Endothelial cell of umbilical vein (primary cell): Measurements from ENCODE around the gene ERICH6B.

Source experiments
- CTCF ChIP-seq, 2 donors: IDR thresholded peaks; 1 replicate in 1 of 2; 2 replicates in 1 of 2; pipeline ENCODE4 v1.5.1; 2011; ENCODE audit warnings: low read length in 2 of 2, mild to moderate bottlenecking in 2 of 2, moderate library complexity in 2 of 2, control low read depth in 1 of 2, inconsistent platforms in 1 of 2, low read depth in 1 of 2; ENCODE audit not compliant: insufficient read depth in 1 of 2; ENCODE audit errors: extremely low read depth in 1 of 2
- EZH2 ChIP-seq: IDR thresholded peaks from 2 replicates; pipeline ENCODE4 v1.6.1; 2012; ENCODE audit warnings: borderline replicate concordance, low read depth, mild to moderate bottlenecking, moderate library complexity, low read length, inconsistent platforms; ENCODE audit not compliant: severe bottlenecking
- JUN ChIP-seq: IDR thresholded peaks from 2 replicates; pipeline ENCODE4 v1.6.1; 2011; ENCODE audit warnings: borderline replicate concordance, low read depth; ENCODE audit not compliant: insufficient read length, insufficient read depth
- MAX ChIP-seq: IDR thresholded peaks from 2 replicates; pipeline ENCODE4 v1.6.1; 2011; ENCODE audit not compliant: insufficient read depth, insufficient read length
- MYC ChIP-seq: IDR thresholded peaks from one replicate; pipeline ENCODE4 v1.6.1; 2011; ENCODE audit warnings: mild to moderate bottlenecking, low read depth, low read length
- POLR2A ChIP-seq: IDR thresholded peaks from 2 replicates; pipeline ENCODE4 v1.6.1; 2012; ENCODE audit warnings: low read depth, mild to moderate bottlenecking, control low read depth, low read length
- POLR2AphosphoS5 ChIP-seq: IDR thresholded peaks from 2 replicates; pipeline ENCODE4 v1.6.1; 2012; ENCODE audit warnings: low read depth, mild to moderate bottlenecking, control low read depth, low read length, moderate library complexity; ENCODE audit not compliant: insufficient read depth

GRCh38 chr13:45522571-45522970, 93.0 kb downstream of the ERICH6B start:
- TF ChIP-seq CTCF (IDR thresholded peaks at IDR 0.05; ENCODE audit: extremely low read depth in 1 of 2, insufficient read depth in 1 of 2, low read depth in 1 of 2, low read length in 2 of 2) (no peak), POLR2A (no peak), POLR2AphosphoS5 (no peak), MAX (no peak), EZH2 (no peak), MYC (no peak), JUN (no peak)
